ENCODE data around the gene HSFX3.
"Not testable (repeated sequence)": the region's sequence is repeated elsewhere in the genome, so short reads cannot be mapped to it uniquely, and the experiment has no call there.

DNA sequence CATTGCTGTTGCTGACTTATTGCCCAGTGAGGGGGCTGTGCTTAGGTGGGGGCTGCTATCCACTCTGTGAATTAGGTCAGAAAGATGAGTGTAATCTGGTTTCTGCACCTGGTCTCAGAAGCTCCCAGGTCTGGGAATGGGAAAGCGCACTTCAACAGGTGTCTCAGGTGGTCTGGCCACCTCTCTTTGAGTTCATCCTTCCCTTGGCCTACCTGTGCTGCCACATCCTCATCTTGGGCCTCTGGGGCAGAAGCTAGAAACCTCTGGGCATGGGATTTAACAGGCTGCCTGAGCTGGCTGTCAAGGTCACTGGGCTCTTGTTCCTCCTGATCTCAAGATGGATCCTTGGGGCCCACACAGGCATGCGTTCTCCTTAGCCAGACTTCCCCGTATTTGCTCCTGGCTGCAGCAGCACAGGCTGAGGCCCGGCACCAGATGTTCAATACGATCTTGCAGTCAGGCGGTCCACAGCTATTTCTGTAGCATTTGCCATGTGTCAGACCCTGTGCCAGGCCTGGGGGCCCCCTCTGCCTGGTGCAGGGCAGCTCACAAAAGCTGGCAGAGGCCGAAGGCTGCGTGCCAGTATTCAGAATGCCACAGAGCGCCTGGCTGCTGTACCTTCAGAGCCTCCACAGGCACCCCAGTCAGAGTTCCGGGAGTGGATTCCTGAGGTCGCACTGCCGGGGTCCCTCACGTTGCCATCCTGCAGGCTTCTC lies 23.2 kb downstream of the HSFX3 start:
- TF ChIP-seq, protein P1, sequence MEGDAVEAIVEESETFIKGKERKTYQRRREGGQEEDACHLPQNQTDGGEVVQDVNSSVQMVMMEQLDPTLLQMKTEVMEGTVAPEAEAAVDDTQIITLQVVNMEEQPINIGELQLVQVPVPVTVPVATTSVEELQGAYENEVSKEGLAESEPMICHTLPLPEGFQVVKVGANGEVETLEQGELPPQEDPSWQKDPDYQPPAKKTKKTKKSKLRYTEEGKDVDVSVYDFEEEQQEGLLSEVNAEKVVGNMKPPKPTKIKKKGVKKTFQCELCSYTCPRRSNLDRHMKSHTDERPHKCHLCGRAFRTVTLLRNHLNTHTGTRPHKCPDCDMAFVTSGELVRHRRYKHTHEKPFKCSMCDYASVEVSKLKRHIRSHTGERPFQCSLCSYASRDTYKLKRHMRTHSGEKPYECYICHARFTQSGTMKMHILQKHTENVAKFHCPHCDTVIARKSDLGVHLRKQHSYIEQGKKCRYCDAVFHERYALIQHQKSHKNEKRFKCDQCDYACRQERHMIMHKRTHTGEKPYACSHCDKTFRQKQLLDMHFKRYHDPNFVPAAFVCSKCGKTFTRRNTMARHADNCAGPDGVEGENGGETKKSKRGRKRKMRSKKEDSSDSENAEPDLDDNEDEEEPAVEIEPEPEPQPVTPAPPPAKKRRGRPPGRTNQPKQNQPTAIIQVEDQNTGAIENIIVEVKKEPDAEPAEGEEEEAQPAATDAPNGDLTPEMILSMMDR (IDR thresholded peaks at IDR 0.05): not testable (repeated sequence)
- not testable (repeated sequence) for TF ChIP-seq EP300, POLR2A (IDR thresholded peaks at IDR 0.05)

Data from gastroesophageal sphincter (tissue), 3 donors.